LHCN-M2 (cell line): ENCODE results near the gene RAB33B. TPM values are rescaled to one million over a fixed set of nuclear protein-coding genes. Genes with fewer than 3 reads are reported as not detected.

ENCODE experiments used
- DNase-seq: peaks from one replicate; pipeline ENCODE4 v3.0.0-alpha.2; 2012; ENCODE audit warnings: low read depth
- total RNA-seq: library from RNA; depleted of rRNA; stranded (reverse); fragments of >200 nt; gene quantifications from 2 replicates; pipeline ENCODE4 v1.2.3, GENCODE V29; 2014; rRNA removed

RAB33B gene
- total RNA-seq, 1 experiment from 2014 or later, result 3.6 TPM

GRCh38 chr4:139506774-139507173 lies 52.9 kb downstream of the RAB33B start:
- DNase-seq, result no peak

GRCh38 chr4:139508581-139509237 lies 54.8 kb downstream of the RAB33B start:
- no peak for DNase-seq

GRCh38 chr4:139509727-139510410 lies 55.9 kb downstream of the RAB33B start:
- no peak for DNase-seq

GRCh38 chr4:139511320-139511719 lies 57.4 kb downstream of the RAB33B start:
- no peak for DNase-seq

- no peak for DNase-seq
These were observed 60.6 kb downstream of the RAB33B start for GRCh38 chr4:139514382-139515059.

- no peak for DNase-seq
These were observed 61.6 kb downstream of the RAB33B start for GRCh38 chr4:139515531-139515958.

GRCh38 chr4:139521754-139522401 lies 68.0 kb downstream of the RAB33B start:
- no peak for DNase-seq

GRCh38 chr4:139522457-139522856 lies 68.5 kb downstream of the RAB33B start:
- no peak for DNase-seq

GRCh38 chr4:139523076-139523475 lies 69.2 kb downstream of the RAB33B start:
- no peak for DNase-seq

- no peak for DNase-seq
These were observed 70.2 kb downstream of the RAB33B start for GRCh38 chr4:139524062-139524631.

GRCh38 chr4:139525414-139525813 lies 71.5 kb downstream of the RAB33B start:
- no peak for DNase-seq

Other genes with a start within 250 kb of the RAB33B start
- gene MGARP, start 173.9 kb upstream of the RAB33B start, total RNA-seq, result 1.8 and 2.1 TPM in 2 replicates
- 45.7 and 60.3 TPM in 2 replicates for gene NAA15, start 152.6 kb upstream of the RAB33B start, total RNA-seq
- 34.4 and 48.5 TPM in 2 replicates for gene NDUFC1, start 151.6 kb upstream of the RAB33B start, total RNA-seq
- gene SETD7, start 102.1 kb downstream of the RAB33B start, total RNA-seq, result 41.2 and 45.5 TPM in 2 replicates
- gene MGST2, start 211.7 kb downstream of the RAB33B start, total RNA-seq, result 5.0 and 9.9 TPM in 2 replicates